RKO (cell line): ENCODE measurements around the gene SEMA4A.
"Not testable (repeated sequence)": the region's sequence is repeated elsewhere in the genome, so short reads cannot be mapped to it uniquely, and the experiment has no call there.

Experiments used
- DNase-seq: peaks from one replicate; pipeline ENCODE4 v3.0.0-alpha.2; 2016; ENCODE audit warnings: low spot score

SEMA4A gene

DNA sequence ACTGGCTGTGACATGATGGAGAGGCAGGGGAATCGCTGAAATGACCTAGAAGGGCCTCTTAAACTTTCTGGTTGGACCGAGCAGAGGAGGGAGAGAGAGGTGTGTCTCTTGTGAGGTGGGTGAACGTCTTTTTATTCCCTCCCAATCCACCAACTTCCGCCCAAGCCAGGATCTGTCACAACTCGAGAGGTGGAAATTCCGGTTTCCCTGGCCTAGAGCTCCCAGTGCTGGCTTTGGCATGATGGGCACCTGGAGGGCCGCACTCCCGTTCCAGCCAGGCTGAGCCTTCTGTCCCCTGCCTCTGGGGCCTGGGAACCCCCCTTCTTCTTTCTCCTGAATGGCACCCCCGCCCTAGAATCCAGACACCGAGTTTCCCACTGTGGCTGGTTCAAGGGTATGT lies at the start of gene SEMA4A:
SEMA4A (plus strand) TSS at position 224 of the 400 bp plus-strand sequence. CDS start 994 bp downstream, outside the sequence.
- no peak for DNase-seq

DNA sequence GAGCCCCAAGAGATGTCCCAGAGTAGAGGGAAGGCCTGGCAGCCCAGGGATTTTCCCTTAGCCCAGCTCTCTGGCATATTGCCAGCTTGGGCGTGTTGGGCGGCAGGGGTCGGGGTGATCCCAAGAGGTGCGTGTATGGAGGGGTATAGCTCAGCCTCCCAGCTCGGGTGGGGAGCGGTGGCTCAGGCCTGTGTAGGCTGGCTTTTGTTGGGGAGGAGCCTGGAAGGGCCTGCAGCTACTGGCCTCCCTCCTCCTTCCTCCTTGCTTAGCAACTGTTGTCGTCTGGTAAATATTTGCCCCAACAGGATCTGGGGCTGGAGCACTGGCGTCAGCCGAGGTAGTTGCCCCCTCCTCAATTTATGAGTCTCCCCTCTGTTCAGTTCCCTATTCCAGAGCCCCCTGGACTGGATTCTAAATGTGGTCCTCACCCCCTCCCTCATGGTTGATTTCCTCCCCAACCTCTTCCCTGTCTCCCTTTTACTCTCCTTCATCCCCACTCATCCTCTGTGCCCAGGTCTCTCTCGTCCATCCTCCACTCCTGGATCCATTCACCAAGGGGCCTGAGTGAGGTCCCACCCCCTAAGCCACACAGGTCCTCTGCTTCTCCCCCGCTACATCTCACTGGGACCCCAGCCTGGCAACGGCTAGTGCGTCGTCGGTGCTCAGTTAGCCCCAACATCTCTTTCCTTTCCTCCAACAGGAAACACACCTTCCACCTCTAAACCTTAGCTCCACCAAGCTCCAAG lies 49.1 kb upstream of the SEMA4A start:
- DNase-seq = no peak

DNA sequence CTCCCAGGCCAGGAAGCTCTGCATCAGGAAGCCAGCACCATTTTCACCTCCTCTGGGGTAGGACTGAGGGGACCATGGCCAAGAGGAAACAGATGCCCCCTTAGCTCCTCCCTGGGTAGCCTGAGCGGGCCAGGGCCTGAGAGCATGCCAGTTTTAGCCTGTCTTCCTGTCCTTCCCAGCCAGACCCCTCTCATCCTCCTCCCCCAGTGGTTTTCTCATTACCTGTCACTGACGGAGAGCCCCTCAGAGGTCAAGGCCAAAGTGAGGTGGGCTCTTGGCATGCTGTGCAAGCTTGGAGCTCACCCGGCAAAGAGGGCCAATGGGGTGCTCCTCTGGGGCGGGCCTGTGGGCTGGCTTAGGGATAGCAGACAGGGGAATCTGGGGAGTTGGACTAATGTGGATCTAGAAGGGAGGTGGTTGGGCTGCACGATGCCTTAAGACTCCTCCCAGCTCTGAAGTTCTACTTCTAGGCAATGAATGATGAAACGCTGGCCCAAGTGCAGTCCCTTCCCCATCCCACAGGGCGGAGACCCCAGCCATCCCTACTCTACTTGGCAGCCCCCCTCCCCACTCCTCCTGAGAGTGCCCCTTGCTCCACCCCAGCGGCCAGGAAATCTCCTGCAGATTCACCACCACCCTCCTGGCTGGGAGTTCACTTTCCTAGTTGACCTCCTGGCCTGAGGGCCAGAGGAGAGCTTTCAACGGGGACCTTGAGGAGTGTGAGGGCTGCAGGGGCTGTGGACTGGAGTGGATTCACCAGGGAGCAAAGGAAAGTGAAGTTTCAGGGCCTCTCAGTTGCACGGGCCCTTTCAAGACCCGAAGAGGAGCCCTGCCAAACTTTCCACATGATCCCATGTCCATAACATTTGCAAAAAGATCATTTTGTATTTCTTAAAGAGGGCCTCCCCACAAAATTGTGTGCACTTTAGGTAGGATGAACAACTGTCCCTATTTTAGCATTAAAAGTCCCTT lies 48.2 kb upstream of the SEMA4A start:
- DNase-seq = no peak

DNA sequence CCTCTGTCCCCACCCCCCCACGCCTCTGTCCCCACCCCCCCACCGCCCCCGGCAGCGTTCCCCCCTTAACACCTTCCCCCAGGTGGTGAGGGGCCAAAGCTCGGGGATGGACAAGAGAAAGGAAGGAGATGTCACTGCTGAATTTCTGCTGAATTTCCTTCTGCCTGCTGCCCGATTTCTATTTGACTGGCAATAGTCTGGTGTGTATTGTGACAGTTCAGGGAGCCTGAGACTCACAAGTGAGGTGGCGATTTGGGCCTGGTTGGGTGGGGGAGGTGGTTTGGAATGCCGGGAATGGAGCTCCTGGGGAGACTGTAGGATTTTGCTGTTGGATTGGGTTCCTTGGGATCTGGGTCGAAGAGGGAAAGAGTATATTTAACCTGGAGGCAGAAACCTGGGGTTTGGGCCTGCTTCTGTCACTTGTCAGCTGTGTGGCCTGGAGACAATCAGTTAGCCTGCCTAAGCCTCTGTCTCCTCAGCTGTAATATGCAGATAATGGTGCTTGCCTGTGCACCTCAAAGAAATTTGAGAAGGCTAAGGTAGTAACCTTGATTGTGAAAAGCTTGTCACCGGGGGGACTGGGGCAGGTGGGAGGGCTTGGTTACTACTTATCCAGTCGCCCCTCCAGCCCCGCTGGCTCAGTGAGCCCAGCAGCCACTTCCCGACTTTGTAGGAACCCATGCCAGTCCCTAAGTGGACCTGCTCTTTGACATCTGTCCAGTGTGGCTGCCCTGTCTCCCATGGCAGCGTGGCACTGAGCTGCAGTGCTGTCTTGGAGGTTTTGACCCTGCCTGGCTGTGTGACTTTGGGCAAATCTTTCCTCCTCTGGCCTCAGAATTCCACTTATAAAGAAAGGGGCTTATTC lies 46.5 kb upstream of the SEMA4A start:
- no peak for DNase-seq

DNA sequence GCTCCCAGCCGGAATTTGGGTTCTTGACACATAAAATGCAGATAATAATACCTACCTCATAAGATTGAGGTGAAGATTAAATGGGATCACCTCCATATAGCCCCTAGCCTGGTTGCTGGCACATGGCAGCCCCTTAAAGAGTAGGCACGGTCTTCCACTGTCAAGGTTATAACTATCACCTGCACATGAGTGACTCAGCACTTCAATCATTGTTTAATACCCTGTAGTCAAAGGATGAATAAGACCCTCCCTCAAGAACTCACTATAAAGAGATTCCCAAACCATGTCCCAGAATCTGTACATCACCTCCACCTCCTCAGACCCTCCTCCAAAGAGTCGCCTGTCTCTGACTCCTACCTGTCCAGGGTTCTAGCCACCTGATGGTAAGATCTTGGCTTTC lies 45.3 kb upstream of the SEMA4A start:
- DNase-seq = no peak

DNA sequence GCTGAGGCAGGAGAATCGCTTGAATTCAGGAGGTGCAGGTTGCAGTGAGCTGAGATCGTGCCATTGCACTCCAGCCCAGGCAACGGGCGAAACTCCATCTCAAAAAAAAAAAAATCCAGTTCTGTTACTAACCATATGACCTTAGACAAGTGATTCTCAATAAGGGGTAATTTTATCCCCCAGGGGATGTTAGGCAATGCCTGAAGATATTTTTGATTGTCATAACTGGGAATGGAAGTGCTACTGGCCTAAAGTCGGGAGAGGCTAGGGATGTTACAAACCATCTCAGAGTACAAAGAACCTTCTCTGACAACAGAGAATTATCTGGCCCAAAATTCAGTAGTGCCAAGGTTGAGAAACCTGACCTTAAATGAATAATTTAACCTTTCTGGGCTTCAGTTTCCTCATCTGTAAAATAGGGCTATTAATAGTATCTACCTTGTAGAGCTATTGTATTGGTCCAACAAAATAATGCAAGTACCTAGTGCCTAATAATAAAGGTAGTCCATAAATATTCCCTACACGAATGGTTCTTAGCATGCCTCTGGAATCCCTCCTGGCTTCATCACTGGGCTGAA lies 44.6 kb upstream of the SEMA4A start:
- no peak for DNase-seq

DNA sequence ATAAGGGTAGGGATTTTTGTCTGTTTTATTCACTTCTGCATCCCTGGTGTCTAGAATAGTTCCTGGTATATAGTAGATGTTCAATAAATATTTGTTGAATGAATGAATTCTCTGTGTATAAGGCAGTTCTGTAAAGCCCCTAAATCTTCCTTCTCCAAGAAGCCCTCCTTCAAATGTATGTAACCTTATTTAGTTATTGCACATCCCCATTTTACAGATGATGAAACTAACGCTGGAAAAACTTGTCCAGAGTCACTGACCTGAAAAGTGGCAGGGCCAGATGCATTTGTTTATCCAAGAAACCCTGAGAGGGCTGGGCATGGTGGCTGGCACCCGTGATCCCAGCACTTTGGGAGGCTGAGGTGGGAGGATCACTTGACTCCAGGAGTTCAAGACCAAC lies 43.1 kb upstream of the SEMA4A start:
- DNase-seq = no peak

DNA sequence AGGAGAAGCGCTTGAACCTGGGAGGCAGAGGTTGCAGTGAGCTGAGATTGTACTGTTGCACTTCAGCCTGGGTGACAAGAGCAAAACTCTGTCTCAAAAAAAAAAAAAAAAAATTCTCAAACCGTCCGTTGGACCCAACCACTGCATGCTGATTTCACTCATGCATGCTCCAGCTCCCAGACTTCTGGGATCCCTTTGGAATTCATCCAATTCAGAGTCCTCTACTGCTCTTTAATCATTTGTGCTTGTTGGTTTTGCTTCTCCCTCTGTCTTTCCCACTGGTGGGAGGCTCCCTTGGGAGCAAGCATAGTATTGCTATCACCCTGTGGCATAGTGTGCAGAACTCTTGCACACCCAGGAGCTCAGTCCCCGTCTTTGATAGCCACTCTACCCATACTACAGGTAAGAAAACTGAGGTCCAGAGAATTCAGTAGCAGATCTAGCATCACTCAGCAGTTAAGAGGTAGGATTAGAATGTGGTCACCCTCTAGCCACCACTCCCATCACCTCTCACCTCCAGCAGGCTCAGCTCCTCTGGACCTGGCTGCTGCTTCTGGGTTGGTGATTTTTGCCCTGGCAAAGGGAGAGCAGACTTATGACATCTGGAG lies 41.9 kb upstream of the SEMA4A start:
- no peak for DNase-seq

DNA sequence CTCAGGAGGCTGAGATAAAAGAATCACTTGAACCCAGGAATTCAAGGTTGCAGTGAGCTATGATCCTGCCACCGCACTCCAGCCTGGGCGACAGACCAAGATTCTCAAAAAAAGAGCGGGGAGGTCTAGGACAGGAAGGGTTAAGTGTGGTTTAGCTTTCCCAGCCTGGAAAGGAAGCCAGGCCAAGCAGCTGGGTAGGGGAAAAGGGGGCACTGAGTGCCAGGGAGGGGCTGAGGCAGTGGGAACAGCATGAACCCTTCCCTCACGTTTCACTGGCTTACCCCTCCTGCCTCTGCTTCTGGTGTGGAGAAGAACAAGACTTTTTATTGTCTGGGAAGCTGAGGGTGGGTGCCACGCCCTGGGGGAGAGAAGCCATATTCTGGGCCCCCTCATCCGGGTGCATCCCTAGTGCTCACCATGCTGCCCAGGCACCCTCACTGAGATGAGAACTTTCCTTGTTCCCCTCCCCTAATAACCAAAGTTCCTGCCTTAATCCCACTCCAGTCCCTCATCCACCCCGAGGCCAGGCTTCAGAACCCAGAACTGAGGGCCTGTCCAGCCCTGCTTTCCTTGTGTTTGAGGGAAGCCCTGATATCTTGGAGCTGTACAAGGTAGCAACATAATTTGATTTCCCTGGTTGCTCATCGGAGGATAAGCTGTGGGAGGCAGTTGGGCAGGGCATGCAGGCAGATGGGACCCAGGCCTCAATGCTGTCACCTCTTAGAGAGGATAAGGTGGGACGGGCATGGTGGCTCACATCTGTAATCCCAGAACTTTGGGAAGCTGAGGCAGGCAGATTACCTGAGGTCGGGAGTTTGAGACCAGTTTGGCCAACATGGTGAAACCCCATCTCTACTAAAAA lies 40.9 kb upstream of the SEMA4A start:
- DNase-seq = no peak

DNA sequence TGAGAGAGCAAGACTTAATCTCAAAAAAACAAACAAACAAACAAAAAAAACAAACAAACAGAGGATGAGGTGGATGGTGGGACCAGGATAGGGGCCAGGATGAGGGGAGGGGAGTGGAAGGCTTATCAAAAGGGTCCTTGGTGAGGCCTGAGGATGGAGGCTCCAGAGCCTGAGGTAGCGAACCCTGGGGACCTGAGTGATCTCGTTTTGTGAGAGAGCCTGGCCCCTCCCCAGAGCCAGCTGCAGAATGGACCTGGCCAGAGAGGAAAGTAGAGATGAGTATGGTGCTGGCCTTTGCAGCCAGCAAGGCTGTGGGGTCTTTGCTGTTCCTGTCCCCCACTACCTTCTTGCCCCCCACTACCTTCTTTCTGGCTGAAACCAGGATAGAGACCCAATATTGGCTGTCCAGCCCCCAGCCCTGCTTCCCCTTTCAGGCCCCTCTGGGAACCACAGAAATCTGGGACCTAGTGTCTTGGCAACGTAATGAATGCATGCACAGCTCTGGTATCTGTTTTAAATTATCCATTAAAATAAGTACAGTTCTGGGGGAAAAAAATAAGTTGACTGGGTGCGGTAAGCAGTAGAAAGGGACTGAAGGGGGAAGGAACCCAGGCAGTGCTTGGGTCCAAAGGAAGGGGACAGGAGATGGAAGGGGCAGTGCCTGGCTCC lies 40.0 kb upstream of the SEMA4A start:
- no peak for DNase-seq

DNA sequence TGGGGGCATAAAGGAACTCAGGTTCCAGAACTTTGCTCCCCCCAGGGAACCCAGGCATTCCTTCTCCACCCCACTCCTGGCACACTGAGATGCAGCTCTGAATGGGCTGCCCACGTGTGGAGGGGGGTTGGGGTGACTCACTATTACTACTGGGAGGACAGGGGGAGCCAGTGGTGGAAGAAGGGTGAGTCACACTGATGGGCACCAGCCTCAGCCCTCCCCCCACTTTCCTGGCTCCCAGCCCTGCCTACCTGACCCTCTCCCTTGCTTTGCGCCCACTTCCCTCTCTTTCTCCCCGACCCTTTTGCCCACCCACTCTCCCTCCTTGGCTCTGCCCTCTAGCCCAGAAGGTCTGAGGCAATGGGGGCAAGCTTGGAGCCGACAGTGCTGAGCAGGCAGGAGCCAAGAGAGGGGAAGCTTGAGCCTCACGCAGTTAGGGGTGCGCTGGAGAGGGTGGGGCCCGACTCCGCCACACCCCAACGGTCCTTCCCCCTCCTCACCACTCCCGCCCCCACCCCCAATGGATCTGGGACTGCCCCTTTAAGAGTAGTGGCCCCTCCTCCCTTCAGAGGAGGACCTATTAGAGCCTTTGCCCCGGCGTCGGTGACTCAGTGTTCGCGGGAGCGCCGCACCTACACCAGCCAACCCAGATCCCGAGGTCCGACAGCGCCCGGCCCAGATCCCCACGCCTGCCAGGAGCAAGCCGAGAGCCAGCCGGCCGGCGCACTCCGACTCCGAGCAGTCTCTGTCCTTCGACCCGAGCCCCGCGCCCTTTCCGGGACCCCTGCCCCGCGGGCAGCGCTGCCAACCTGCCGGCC lies 39.1 kb upstream of the SEMA4A start, which contains the start of gene LMNA:
LMNA (plus strand) TSS at position 611 of the 818 bp plus-strand sequence. CDS start 208 bp downstream, outside the sequence.
- DNase-seq = peak; percentile 96

DNA sequence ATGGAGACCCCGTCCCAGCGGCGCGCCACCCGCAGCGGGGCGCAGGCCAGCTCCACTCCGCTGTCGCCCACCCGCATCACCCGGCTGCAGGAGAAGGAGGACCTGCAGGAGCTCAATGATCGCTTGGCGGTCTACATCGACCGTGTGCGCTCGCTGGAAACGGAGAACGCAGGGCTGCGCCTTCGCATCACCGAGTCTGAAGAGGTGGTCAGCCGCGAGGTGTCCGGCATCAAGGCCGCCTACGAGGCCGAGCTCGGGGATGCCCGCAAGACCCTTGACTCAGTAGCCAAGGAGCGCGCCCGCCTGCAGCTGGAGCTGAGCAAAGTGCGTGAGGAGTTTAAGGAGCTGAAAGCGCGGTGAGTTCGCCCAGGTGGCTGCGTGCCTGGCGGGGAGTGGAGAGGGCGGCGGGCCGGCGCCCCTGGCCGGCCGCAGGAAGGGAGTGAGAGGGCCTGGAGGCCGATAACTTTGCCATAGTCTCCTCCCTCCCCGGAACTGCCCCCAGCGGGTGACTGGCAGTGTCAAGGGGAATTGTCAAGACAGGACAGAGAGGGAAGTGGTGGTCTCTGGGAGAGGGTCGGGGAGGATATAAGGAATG lies 38.4 kb upstream of the SEMA4A start:
- peak; percentile 56 for DNase-seq

DNA sequence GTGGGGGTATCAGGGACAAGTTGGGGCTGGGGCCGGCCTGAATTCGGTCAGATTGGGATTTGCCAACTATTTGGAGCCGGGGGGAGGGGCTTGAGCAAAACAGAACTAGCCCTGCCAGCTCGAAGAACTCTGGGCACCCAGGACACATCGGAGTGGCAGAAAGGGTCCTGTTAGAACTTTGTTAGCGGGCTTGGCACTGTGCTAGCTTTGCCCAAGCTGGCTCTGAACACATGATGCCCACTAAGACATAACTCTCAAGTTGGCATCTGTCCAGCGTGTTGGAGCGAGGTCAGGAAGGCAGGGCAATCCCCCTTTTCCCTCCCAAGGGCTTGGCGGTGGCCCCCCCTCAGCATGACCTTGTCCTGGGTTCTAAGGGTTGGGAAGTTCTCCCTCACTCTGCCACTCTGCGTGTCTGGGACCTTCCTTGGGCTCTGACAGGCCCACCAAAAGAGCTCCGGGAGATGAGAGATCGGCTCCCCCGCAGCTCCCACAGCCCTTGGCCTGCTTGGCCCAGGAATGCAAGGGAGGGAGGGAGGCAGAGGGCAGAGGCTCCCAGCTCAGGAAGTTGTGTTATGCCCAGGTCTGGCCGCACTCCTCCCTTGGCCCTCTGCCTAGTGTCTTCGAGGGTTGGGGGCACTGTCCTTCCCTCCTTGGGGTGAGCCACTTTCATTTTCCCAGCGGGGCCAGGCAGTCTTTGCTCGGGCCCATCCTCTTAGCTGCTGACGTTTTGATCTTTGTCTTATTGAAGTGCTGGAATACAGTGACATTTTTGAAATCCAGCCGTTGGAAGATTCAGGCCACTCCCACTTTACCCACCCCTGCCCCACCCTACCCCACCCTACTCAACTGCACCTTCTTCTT lies 37.6 kb upstream of the SEMA4A start:
- peak; percentile 73 for DNase-seq

DNA sequence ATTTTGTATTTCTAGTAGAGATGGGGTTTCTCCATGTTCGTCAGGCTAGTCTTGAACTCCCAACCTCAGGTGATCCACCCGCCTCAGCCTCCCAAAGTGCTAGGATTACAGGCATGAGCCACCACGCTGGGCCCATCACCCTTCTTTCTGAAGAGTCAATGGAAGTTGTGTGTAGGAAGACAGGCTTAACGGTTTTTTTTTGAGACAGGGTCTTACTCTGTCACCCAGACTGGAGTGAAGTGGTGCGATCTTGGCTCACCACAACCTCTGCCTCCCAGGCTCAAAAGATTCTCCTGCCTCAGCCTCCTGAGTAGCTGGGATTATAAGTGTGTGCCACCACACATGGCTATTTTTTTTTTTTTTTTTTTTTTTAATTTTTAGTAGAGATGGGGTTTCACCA lies 36.7 kb upstream of the SEMA4A start:
- not testable (repeated sequence) for DNase-seq

DNA sequence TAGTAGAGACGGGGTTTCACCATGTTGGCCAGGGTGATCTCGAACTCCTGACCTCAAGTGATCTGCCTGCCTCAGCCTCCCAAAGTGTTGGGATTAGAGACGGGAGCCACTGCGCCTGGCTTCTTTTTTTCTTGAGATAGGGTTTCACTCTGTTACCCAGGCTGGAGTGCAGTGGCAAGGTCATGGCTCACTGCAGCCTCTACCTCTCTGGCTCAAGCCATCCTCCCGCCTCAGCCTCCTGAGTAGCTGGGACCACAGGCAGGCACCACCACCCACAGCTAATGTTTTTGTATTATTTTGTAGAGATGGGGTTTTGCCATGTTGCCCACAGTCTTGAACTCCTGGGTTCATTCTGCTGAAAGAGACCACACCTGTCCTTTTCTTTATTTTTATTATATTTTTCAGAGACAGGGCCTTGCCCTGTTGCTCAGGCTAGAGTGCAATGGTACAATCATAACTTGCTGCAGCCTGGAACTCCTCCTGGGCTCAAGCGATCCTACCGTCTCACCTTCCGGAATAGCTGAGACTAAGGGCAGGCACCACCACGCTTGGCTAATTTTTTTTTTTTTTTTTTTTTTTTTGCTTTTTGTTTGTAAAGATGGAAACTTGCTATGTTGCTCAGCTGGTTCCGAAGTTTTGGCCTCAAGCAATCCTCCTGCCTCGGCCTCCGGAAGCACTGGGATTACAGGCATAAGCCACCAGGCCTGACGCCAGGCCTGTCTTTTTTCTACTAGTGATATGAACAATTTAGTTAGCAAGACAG lies 35.8 kb upstream of the SEMA4A start:
- DNase-seq = no peak

DNA sequence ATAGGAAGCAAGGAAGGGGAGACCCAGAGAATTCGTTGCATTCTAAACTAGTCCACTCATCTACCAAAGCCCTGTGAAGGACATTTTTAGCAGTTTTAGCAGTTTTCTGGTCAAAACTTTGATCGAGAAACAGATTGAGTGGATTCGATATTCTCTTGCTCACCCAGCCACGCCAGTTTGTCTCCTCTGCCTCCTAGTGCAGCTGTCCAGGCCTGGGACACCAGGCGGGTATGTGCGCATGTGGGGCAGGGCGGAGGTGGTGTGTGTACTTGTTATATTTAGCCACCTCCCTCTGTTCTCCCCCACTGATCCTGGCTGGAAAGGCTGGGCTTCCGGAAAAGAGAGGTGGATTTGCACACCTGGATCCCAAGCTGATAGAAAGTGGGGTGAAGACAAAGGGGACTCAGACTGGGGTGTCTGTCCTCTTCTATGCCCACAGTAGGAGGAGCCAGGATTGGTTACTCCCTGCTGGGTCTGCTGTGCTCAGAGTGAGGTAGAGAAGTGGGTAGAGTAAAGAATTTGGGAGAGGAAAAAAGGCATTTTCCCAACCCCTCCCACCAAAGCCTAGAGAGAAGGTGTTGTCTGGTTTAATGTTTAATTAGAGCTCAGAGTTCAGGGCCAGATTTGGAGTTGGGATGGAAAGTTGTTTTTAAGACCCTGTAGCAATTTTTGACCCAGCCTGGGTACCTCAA lies 35.1 kb upstream of the SEMA4A start:
- no peak for DNase-seq
